ENCODE results near the gene ABI3.

Gene ABI3

GRCh38 chr17:49197346-49197998 is 13.0 kb upstream of the ABI3 start:
- DNase-seq (ENCODE audit: low spot score): peak; percentile 64

GRCh38 chr17:49198211-49198610 is 12.3 kb upstream of the ABI3 start:
- DNase-seq (ENCODE audit: low spot score): no peak

- no peak for DNase-seq (ENCODE audit: low spot score)
These were observed 10.0 kb upstream of the ABI3 start for GRCh38 chr17:49200423-49201083.

GRCh38 chr17:49201481-49201927 is 9.0 kb upstream of the ABI3 start:
- DNase-seq (ENCODE audit: low spot score): no peak

- no peak for DNase-seq (ENCODE audit: low spot score)
These were observed 6.7 kb upstream of the ABI3 start for GRCh38 chr17:49203796-49204195.

- DNase-seq (ENCODE audit: low spot score): no peak
These were observed 6.0 kb upstream of the ABI3 start for GRCh38 chr17:49204516-49204915.

- DNase-seq (ENCODE audit: low spot score): peak; percentile 32
These were observed 1.4 kb upstream of the ABI3 start for GRCh38 chr17:49209061-49209571.

GRCh38 chr17:49213399-49213798 is 2.9 kb downstream of the ABI3 start:
- no peak for DNase-seq (ENCODE audit: low spot score)

- no peak for DNase-seq (ENCODE audit: low spot score)
These were observed 3.3 kb downstream of the ABI3 start for GRCh38 chr17:49213847-49214246.

- no peak for DNase-seq (ENCODE audit: low spot score)
These were observed 4.3 kb downstream of the ABI3 start for GRCh38 chr17:49214676-49215360.

GRCh38 chr17:49216482-49216881 is 6.0 kb downstream of the ABI3 start:
- DNase-seq (ENCODE audit: low spot score): no peak

GRCh38 chr17:49216953-49217650 is 6.6 kb downstream of the ABI3 start:
- DNase-seq (ENCODE audit: low spot score): no peak

GRCh38 chr17:49217651-49218413 is 7.3 kb downstream of the ABI3 start:
- no peak for DNase-seq (ENCODE audit: low spot score)

- DNase-seq (ENCODE audit: low spot score): no peak
These were observed 8.7 kb downstream of the ABI3 start for GRCh38 chr17:49218941-49219913.

- no peak for DNase-seq (ENCODE audit: low spot score)
These were observed 9.5 kb downstream of the ABI3 start for GRCh38 chr17:49219987-49220386.

GRCh38 chr17:49223168-49223516 is 12.6 kb downstream of the ABI3 start:
- DNase-seq (ENCODE audit: low spot score): no peak

GRCh38 chr17:49223517-49224197 is 13.2 kb downstream of the ABI3 start:
- DNase-seq (ENCODE audit: low spot score): peak; percentile 29

GRCh38 chr17:49224198-49224996 is 13.9 kb downstream of the ABI3 start:
- DNase-seq (ENCODE audit: low spot score): no peak

GRCh38 chr17:49224997-49225337 is 14.5 kb downstream of the ABI3 start:
- no peak for DNase-seq (ENCODE audit: low spot score)
